NCI-H128 (cell line): ENCODE results near the gene GNG4.
"Not testable (repeated sequence)": the region's sequence is repeated elsewhere in the genome, so short reads cannot be mapped to it uniquely, and the experiment has no call there.

Experiments
- DNase-seq: peaks from one replicate; lab custom pipeline; 2025; ENCODE audit not compliant: unreplicated experiment; lab: John Stamatoyannopoulos, UW

Gene GNG4

DNA sequence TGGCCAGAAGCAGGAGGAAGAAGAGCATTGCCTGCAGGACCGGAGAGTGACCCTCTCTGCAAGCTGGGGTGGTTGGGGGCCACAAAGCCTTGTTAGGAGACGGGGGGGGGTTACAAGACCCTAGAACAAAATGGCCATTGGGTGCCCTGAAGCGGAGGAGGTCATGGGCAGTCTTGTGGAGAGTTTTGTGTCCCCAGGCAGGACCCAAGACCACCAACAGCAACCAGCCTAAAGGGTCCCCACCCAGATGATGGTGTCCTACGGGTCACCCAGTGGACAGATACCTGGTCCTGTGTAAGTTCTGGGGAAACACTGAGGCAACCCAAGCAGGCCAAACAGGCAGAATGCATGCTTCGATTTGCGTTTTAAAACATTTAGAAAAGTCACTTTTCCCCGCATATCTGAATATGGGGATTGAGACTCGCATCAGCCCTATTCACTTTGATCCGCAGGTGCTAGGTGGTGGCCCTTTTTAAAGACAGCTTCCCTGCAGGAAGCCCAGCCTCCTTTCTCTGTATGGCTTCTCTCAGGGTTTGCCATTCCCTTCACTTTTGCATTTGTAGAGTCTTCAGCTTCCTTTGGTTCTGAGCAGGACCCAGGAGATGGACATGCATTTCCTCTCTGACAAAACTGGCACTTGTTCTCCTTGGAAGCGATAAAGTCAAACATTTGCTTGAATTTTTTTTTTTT lies 21.1 kb downstream of the GNG4 start:
- DNase-seq = no peak

DNA sequence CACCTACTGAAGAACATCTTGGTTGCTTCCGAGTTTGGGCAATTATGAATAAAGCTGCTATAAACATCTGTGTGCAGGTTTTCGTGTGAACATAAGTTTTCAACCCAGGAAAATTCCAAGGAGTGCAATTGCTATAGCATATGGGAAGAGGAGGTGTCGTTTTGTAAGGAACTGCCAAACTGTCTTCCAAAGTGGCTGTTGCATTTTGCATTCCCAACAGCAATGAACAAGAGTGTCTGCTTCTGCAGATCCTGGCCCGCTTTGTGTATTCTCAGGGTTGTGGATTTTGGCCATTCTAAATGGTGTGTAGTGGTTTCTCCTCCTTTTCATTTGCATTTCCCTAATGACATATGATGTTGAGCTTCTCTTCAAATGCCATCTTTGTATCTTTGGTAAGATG lies 23.8 kb downstream of the GNG4 start:
- DNase-seq = no peak

DNA sequence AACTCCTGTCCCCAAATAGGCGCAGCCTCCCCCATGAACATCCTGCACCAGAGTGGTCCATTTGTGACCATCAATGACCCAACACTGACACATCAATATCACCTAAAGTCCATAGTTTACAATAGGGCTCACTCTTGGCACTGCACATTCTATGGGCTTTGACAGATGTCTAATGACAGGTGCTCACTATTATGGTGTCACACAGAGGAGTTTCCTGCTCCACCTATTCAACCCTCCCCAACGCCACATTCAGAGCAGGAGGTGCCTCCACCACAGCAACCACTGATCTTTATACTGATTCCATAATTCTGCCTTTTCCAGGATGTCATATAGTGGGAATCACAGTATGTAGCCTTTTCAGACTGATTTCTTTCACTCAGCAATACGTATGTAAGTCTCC lies 24.2 kb downstream of the GNG4 start:
- DNase-seq = no peak

DNA sequence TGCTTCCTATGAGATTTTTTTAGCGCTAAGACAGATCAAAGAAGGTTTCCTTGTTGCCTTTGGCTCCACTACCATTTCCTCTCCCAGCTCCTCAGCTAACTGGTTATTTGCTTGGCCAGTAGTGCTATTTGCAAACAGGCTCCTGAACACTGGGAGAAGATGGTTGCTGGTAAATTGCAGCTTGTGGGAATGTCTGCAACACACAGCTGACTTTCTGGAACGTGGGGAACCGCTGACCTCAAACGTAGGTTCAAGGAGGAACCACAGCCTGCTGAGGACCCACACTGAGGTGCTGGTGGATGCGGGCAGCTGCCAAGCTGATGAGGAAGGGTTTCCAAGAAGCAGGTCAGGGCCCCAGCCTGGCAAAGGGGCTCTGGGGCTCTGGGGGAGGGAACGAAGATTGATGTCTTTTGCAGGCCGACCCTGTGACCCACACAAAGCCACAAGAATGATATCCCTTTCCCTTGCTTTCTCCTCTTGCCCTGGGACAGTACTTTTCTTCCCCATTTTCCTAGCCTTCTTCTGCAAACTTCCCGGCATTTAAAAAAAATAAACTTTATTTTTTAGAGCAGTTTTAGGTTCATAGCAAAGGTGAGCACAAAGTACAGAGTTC lies 24.8 kb downstream of the GNG4 start:
- no peak for DNase-seq

DNA sequence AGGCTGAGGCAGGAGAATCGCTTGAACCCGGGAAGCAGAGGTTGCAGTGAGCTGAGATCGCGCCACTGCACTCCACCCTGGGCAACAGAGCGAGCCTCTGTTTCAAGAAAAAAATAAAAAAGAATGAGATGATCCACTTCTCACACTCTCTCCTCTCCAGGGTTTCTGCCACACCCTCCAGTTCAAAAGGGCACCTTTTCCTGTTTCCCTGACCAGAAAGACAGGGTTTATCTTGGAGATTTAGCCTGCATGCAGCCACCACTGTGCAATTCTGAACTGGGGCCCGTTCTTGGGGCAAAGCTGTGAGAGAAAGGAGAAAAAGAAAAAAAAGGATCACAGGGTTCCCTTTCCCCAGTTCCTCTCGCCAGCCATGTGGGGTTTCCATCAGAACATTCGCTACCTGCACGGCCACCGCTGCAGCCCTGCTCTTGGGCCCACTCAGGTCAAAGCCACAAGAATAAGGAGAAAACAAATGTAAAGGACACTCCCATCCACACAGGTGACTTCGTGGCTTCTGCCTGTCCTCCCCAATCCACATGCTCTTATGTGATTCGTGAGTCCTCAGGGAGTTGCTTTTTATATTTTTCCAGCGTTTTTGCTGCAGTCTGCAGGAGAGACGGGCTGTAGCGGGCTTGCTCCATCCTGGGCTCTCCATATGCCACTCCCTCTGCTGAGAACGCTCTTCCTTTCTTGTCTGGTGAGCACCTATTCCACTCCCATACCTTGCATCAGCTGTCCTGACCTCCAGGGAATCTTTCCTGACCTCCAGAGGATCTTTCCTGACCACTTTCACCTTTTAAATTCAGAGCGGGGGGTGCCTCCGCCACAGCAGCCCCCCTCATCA lies 26.4 kb downstream of the GNG4 start:
- no peak for DNase-seq

DNA sequence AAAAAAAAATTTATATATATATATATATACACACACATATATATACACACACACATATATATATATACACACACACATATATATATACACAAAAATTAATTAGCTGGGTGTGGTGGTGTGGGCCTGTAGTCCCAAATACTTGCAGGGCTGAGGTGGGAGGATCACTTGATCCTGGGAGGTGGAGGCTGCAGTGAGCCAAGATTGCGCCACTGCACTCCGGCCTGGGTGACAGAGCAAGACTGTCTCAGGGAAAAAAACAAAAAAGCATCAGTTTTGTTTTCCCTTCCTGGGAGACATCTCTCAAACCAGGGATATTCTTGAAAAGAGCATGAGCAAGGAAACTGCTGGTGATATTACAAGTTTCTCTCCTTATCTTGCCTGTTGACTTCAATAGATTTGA lies 30.4 kb downstream of the GNG4 start:
- not testable (repeated sequence) for DNase-seq

DNA sequence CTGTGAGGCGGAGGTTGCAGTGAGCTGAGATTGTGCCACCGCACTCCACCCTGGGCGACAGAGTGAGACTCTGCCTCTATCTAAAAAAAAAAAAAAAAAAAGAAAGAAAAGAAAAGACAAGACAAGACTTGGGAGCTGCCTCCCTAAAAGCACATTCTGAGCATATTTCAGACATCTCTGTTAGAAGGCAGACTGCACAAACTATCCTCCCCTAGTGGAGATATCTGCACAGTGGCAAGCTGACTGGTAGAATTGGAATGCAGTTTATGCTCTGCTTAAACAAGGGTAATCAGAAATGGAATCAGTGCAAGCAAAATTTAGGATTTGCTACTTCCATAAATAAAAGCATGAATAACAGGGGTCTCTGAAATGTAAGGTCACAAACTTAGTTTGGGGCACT lies 31.8 kb downstream of the GNG4 start:
- no peak for DNase-seq

DNA sequence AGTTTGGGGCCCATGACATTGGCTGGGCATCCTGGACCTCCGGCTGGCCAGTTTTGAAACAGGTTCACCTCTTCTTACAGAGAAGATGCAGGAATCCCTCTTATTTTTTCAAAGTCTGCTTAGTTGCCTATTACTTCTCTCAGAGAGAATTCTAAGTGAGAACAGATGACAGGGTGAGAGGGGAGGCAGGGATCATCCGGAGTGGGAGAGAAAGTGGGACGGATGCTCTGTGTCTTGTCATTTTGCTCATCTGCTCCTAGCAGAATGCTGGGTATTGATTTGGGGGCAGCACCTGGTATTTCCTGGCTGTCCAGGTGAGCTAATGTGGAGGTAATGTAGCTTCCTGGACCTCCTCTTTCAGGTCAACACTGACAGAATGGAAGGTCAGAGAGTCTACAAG lies 32.4 kb downstream of the GNG4 start:
- DNase-seq = no peak

DNA sequence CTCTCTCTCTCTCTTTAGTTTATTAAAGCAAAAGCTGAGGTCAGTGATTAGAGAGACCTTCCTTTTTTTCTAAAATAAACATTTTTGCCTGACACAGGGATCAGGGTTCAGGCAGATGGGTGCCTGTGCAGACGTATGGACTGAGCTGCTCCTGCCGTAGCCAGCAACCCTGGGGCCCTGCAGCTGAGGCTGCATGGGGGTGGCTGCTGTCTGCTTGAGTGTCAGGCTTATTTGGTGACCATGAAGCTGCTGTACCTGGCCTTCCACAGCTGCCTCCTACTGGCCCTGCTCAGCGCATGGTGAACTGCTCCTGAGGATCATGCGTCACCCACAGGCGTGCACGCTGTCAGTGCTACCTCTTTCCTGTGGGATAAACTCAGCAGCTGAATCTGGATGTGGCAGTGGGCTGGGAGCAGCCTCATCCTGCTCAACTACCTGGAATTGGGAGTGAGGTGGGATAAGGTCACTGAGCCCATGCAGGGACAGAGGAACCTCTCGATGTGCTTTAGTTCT lies 35.1 kb downstream of the GNG4 start:
- DNase-seq = no peak

DNA sequence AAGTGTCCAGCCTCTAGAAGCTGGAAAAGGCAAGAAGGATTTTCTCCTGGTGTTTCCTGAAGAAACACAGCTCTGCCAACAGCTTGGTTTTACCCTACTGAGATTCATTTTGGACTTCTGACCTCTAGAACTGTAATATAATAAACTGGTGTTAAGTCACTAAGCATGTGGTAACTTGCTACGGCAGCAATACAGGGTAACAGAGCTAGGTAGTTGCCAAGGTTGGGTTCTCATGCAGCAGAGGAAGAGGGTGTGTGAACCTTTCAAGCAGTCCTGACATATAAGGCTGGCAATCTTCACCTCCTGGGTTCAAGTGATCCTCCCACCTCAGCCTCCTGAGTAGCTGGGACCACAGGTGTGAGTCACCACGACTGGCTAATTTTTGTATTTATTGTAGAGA lies 36.0 kb downstream of the GNG4 start:
- no peak for DNase-seq

DNA sequence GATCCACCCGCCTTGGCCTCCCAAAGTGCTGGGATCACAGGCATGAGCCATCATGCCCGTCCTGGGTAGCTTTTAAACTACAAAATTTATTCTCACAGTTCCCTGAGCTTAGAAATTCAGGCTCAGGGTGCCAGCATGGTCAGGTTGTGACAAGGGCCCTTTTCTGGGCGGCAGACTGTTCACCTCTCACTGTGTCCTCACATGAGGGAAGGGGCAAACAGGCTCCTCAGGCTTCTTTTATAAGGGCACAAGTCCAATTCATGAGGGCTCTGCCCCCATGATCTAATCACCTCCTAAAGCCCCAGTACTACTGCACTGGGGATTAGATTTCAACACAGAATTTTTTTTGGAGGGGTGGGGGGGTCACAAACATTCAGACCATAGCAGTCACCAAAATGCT lies 36.8 kb downstream of the GNG4 start:
- no peak for DNase-seq

DNA sequence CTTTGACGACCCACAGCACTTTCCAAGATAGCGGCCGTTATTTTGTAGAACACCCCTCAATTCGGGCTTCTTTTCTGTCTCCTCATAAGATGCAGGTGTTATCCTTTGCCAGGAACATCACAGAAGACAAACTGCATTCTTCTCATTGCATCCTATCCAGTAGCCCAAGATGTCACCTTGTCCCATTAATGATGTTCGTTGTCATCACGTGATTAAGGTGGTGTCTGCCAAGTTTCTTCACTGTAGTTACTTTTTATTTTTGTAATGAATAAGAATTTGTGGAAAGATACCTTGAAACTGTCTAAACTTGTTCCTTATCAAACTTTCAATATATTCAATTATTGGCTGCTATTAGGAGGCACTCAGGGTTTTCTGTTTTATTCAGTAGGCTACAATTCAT lies 39.4 kb downstream of the GNG4 start:
- DNase-seq = no peak

DNA sequence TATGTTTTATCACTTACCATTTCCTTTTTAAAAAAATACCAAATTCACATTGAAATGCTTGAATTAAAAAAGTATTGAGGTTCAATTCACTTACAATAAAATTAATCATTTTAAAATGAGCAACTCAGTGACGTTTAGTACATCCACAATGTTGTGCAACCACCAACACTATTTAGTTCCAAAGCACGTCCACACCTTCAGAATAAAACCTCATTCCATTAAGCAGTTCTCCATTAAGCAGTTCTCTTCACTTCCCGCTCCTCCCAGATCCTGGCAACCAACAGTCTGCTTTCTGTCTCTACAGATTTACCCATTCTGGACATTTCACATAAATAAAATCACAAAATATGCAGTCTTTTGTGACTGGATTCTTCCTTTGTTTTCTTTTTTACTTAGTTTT lies 41.3 kb downstream of the GNG4 start:
- DNase-seq = no peak

DNA sequence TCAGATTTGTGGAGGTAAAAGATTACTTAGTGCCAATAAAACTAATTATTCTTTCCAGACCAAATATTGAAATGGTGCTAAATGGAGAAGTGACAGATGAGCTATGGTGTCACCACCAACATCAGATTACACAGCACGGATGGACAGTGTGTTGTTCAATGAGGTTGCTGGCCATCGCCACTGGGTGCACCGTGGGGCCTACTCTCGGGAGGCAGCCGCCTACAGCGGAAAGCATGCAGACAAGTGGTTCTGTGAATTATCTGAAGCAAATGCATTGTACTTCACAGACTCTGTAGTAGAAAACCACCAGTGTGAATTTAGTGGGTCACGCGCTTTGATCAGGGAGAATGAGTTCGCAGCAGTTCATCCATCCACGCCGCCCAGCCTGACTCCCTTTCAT lies 42.3 kb downstream of the GNG4 start:
- DNase-seq = no peak

DNA sequence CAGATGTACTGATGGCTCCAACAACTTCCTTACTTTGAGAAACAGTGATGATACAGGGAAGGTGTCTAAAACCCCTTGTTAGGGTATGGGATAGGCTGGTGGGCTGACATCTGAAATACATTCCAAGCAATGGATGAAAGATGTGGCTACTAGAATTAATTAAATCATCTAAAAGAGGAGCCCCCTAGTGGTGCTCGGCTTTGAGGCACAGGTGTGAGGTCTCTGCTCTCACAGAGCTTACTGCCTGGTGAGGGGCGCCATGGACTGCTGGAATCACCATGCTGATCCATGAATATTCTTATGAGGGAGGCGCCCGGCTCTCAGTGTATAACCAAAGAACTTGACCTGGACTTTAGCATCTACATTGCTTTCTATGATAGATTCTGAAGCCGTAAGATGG lies 48.5 kb downstream of the GNG4 start:
- DNase-seq = no peak

DNA sequence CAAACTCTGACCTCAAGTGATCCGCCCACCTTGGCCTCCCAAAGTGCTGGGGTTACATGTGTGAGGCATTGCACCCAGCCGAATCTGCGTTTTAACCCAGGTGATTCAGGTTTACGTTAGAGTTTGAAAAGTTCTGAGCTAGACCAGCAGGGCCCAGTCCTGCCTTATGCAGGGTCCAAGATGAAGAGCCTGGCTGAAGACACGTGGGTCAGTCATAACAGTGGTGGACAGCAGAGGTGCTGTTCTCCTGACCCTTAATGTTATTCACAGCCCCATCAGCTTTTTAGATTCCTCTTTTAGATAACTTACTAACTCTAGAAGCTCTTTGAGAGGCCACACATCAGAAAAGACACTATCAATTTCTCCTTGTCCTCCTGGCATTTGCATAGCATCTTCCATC lies 50.0 kb downstream of the GNG4 start:
- no peak for DNase-seq

DNA sequence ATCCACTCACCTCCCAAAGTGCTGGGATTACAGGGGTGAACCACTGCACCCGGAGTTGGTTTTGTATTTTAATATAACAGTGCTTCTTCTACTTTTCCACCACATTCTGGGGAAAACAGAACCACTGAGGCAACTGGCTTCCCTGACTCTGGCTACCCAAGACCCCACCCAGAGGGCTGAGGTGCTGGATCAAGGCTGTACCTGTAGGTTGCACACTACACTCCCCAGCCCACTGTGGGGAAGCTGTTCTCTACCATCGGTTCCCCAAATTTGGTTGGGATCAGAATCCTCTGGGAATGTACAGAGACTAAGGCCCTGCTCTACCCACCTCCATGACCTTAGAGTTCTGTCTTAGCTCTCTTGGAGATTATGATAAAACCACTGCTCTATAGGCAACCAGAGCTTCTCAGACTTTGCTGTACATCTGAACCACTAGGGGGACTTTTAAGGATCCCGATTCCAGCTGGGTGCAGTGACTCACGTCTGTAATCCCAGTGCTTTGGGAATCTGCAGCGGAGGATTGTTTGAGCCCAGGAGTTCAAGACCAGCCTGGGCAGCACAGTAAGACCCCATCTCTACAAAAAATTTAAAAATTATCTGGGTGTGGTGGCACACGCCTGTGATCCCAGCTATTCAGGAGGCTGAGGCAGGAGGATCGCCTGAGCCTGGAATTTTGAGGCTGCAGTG lies 51.6 kb downstream of the GNG4 start:
- no peak for DNase-seq

DNA sequence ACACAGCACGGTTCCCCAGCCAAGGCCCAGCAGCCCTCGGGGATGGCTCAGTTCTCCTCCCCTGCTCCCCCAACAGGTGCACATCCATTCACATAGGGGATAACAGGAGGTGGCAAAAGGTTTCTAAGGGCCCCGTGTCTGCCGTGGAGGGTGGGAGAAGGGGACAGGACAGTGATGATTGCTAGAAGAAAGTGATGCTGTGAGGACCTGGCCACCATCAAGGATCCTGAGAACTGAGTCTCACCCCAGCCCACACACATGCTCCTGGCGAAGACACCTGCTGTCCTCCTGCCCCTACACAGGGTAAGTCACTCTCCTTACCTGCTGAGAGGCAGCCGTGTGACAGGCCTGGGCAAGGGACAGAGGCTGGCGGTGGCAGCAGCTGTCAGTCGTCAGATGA lies 54.5 kb downstream of the GNG4 start:
- DNase-seq = no peak

DNA sequence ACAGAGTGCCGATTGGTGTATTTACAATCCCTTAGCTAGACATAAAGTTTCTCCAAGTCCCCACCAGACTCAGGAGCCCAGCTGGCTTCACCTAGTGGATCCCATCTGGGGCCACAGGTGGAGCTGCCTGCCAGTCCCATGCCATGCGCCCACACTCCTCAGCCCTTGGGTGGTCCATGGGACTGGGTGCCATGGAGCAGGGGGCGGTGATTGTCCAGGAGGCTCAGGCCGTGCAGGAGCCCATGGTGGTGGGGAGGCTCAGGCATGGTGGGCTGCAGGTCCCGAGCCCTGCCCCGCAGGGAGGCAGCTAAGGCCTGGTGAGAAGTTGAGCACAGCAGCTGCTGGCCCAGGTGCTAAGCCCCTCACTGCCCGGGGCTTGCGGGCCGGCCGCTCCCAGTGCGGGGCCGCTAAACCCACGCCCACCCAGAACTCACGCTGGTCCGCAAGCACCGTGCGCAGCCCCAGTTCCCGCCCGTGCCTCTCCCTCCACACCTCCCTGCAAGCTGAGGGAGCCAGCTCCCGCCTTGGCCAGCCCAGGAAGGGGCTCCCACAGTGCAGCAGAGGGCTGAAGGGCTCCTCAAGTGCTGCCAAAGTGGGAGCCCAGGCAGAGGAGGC lies 55.2 kb downstream of the GNG4 start:
- not testable (repeated sequence) for DNase-seq

DNA sequence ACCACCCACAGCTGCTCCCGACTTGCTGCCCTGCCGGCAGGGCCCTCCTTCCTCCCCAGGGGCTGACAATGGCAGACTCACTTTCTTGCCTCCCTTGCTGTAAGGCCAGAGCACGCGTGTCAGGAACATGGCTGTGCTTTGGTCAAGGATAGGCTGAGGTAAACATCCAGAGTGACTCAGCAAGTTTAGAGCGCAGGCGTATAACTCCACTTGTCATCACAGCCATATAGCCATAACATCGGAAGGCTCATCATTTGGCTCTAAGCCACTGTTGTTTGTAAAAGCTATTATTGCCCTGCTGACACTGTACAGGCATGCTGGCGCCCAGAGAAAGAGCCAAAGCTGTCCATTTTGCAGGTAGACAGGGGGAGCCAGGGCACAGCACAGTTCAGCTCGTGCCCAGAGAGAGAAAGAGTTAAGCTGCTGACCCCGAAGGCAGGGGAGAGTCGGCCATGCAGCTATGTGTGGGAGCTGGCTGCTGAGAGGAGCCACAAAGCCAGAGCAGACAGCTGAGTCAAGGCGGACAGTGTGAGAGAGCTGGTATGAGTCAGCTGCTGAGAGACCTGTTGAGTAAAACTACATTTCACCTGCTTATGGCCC lies 60.6 kb downstream of the GNG4 start:
- DNase-seq = no peak

DNA sequence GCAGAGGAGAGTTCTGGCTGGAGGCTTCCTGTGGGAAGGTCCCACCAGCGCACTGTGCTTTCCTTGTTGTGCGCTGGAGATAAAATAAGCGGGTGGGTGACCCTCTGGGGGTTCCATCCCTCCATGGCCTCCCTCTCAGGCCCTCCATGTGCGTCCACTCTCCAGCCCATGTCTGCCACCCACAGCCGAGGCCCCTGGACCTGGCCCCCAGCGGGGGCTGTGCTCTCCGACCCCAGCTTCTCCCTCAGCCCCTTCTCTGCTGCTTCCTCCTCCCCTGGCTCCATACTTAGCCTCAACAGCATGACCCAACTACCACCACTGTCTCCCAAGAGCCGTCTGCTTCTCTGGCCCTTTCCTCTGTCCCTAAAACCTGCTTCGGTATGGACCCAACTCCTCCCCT lies 61.4 kb downstream of the GNG4 start:
- no peak for DNase-seq
